ENCODE results near the gene RASA4.
"Not testable (repeated sequence)": the region's sequence is repeated elsewhere in the genome, so short reads cannot be mapped to it uniquely, and the experiment has no call there.

Gene RASA4

DNA sequence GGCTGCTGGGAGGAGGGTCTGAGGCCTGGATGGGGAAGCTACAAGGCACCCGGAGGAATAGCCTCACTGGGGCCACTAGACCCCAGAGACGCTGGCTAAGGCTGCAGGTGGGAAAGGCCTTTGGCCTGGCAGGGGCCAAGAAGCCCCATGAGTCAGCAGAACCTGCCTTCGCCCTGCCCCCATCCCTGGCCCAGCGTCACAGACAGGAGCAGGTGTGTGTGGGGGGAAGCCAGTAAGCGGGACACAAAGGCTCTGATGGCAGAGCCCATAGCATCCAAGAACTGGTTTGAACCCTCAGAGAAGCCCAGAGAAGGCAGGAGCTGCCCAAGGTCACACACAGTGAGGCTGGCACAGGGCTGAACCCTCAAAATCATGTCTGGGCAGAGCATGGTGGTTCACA lies 9.7 kb downstream of the RASA4 start:
- DNase-seq (ENCODE audit: low read depth): not testable (repeated sequence)

DNA sequence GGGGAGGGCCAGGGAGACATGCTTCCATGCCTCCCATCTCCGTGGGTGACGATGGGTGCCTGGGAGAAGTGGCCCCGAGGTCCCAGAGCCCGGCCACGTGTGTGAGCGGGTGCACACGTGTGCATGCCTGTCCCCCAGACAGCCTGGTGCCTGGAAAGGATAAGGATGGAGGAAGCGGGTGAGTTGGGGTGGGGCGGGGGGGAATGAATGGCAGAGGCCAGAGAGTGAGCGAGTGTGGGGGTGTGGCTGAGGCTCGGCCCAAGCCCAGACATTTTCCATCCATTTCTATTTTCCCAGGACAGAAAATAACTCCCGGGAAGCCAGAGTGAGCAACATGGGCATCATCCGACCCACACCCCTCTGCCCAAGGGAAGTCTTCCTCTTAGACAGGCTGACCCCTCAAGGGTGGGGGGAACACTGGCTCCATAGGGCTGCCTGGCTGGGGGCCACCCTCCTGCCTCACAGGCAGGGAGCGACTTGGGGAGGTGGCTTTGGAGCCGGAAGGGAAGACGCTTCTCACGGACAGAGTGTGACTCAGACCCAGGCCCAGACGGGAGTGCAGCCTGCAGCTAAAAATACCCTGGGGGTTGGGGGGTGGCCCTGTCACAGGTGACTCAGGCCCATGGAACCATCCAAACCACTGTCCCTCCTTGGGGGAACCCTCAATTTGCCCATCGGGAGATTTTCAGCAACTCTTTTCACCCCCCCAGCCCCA lies 12.0 kb downstream of the RASA4 start:
- DNase-seq (ENCODE audit: low read depth): not testable (repeated sequence)

DNA sequence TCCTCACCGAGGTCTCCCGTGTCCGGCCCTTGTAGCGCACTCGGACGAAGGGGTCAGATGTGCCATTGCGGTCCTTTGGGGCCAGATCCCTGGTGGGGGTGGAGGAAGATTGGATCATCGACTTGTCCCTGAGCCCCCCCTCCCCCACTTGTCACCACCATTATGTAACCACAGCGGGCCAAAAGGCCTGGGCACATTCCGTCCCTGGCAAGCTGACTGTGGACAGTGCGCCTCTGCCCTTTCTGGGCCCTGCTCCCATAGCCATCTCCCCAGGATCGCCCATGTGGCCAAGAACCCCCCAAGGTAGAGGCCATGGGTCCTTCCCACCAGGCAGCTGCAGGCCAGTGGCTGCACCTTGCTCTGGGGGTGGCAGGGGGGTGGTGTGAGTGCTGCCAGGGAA lies 14.2 kb downstream of the RASA4 start:
- DNase-seq (ENCODE audit: low read depth): not testable (repeated sequence)

DNA sequence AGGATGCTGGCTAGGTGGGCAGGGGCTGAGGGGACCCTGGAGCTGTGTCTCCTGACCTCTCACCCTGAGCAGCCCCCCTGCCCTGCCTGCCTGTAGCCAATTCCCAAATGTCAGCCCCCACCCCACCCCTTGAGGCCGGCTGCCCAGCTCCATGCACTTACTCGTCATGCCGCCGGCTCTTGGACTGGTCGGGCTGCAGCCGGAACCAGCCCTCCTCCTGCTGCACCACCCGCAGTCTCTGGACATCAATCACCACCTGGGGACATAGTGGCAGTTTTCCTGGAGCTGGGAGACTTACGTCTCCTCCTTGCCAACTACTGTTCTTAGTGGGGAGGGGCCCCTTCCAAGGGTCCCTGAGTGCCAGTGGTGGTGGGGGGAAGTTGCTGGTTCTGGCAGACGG lies 16.9 kb downstream of the RASA4 start:
- not testable (repeated sequence) for DNase-seq (ENCODE audit: low read depth)

DNA sequence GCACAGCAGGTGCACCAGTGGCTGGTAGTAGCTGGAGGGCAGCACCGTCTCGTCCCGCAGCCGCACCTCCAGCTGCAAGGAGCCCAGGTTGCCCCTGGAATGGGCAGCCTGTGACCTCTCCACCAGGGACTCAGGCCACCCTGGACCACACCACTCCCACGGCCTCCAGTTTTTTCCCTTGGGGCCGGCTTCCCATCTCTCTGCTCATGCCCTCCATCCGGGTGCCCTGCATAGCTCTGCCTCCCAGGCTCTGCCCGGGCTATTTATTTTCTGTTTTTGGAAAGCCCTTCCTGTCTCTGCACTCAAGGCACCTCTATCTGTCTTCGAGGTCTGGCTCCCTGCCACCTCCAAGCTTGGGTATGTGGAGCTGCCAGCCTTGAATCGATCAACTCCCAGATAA lies 20.5 kb downstream of the RASA4 start:
- not testable (repeated sequence) for DNase-seq (ENCODE audit: low read depth)

DNA sequence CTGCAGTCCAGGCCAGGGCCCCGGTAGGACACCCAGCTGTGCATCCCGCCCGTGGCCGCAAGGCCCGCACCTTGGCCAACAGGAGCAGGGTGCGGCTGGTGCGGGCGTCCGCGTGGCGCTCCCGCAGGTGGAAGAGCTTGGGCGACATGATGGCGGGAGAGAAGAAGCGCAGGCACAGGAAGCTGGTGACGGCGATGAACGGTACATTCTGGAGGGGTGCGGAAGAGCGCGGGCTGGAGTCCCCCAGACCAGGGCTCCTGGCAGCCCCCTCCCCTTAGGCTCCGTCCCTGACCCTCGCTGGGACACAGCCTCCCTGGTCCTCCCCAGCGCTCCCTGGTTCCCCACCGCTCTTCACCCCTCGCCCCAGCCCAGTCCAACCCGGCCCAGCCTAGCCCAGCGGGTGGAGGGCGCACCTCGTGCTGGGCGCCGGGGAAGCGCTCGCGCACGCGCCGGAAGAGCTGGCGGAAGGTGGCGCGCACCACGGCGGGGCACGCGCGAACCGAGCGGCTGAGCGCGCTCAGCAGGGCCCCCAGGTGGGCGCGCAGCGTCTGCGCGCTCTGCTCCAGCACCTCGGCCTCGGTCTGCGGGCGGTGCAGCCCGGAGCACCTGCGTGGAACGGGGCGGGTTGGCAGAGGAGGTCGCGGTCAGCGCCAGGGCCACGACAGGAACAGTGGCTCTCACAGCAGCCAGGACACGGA lies 22.8 kb downstream of the RASA4 start:
- not testable (repeated sequence) for DNase-seq (ENCODE audit: low read depth)

DNA sequence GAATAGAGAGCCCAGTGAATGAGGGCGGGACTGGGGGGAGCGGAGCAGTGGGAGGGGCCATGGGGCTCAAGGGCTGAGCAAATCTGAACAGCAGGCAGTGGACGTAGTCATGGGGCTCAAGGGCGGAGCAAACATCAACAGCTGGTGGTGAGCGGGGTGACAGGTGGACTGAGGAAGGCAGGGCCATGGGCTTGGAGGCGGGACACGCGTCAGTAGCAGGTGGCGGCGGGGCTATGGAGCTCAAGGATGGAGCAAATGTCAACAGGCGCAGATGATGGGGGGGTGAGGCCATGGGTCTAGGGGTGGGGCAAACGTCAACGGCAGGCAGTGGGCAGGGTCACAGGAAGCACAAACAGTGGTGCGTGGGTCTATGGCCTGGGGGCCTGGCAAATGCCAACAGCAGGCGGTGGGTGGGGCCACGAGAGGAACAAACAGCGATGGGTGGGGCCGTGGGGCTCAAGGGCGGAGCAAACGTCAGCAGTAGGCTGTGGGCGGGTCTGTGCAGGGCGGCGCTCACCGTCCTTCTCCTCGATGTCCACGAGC lies 24.0 kb downstream of the RASA4 start:
- DNase-seq (ENCODE audit: low read depth): not testable (repeated sequence)

DNA sequence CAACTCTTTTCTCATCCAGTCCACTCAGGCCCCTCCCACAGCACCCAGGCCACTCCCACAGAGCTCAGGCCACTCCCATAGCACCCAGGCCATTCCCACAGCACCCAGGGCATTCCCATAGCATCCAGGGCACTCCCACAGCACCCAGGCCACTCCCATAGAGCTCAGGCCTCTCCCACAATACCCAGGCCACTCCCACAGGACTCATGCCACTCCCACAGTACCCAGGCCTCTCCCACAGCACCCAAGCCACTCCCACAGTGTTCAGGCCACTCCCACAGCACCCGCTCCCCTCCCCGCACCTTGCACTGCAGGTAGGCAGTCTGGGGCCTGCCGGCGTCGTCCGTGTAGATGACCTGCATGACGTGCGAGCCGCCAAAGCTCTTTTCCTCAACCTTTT lies 26.7 kb downstream of the RASA4 start:
- DNase-seq (ENCODE audit: low read depth): not testable (repeated sequence)

DNA sequence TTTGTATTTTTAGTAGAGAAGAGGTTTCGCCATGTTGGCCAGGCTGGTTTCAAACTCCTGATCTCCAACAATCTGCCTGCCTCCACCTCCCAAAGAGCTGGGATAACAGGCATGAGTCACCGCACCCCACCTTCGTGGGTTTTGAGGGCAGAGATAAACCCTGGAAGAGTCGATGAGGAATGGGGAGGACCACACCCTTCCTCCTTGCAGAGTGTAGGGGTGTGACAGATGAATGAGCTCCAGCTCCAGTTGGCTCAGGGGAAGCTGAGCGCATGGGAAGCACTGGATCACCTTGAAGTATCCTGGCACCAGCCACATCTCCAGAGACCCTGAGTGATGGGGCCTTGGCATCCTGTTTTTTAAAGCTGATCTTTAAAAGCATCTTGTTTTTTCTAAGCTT lies 33.1 kb downstream of the RASA4 start:
- not testable (repeated sequence) for DNase-seq (ENCODE audit: low read depth)

DNA sequence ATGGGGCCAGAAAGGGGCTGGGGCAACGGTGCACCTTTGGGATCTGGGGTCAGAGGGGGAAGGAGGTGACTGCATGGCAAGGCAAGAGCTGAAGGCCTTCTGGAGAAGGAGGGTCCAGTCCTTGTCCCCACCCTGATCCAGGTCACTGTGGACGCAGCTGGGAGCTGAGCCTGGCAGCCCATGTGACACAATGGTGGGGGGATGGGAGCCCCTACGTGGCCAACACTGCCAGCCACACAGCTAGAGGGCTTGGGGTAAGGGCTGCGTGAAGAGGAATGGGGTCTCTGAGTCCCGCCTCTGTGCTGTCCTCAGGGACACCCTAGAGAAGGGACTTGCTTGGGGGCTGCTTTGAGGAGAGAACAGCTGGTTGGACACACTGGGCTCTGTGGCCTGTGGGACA lies 34.8 kb downstream of the RASA4 start:
- DNase-seq (ENCODE audit: low read depth): not testable (repeated sequence)

DNA sequence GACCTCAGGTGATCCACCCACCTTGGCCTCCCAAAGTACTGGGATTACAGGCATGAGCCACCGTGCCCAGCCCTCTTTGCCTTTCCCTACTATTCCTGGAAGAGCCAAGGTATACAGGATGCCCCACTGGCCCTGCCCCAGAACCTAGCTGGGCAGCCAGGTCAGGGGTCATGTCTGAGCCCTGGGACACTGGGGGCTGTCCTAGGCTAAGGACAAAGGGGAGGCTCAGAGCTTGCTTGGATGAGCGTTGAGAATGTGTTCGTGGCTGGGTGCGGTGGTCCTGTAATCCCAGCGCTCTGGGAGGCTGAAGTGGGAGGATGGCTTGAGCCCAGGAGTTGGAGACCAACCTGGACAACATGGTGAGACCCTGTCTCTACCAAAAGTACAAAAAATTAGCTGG lies 38.1 kb downstream of the RASA4 start:
- not testable (repeated sequence) for DNase-seq (ENCODE audit: low read depth)

DNA sequence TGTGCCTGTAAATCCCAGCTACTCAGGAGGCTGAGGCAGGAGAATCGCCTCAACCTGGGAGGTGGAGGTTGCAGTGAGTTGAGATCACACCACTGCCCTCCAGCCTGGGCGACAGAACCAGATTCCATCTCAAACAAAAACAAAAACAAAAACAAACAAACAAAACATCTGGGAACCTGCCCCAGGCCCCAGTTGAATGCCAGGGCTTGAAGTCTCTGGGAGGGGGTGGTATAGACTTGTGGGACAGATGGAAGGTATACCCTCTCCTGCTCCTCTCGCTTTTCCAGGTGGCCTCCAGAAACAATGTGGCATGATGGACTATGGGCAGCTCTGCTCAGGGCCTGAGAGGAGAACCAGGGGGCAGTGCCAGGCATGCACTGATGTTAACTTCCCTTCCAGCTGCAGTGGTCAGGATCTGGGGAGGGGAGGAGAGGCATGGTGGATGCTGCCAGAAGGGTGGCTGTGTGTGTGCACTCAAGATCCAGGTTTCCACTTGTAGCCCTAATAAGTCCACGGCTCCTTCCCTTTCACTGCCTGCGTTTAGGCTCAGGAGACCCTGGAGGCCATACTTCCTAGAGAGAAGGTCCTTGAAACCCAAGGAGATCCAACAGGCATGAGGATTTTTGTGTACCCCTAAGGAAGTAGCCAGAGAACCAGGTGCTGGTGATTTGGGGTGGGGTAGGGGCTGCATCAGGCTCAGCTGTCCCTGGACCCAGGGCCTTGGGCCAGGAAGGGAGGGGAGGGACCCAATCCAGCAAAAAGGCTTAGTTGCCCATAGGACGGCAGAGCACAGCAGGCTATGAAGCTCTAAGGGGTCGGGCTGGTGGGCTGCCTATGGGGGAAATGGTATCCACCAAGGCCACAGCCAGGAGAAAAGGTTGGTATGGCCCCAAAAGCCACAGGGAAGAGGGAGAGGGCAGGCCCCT lies 39.0 kb downstream of the RASA4 start:
- not testable (repeated sequence) for DNase-seq (ENCODE audit: low read depth)

DNA sequence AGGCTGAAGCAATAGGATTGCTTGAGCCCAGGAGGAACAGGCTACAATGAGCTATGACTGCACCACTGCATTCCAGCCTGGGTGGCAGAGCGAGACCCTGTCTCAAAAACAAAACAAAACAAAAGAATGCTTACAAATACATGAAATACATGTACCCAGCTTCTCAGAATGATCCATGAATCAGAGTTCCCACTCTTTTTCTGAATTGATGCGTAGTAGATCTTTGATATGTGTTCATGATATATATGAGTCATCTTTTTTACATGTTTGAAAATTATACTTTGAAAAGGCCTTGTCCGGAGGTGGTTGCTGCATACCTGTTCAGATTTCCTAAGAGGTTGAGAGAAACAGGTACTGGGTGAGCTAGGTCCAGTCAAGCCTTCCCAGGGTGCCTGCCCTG lies 40.2 kb downstream of the RASA4 start:
- DNase-seq (ENCODE audit: low read depth): not testable (repeated sequence)

DNA sequence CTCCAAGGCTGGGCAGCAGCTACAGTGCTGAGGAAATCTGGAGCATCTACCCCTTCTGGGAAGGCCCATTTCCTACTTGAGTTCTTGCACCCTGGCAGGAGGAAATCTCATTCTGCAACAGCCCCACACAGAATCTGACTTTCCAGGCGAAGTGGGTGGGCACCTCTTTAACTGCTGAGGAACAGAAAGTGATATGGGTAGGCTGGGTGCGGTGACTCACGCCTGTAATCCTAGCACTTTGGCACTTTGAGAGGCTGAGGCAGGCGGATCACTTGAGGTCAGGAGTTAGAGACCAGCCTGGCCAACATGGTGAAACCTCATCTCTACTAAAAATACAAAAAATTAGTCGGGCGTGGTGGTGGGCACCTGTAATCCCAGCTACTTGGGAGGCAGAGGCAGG lies 41.9 kb downstream of the RASA4 start:
- not testable (repeated sequence) for DNase-seq (ENCODE audit: low read depth)

DNA sequence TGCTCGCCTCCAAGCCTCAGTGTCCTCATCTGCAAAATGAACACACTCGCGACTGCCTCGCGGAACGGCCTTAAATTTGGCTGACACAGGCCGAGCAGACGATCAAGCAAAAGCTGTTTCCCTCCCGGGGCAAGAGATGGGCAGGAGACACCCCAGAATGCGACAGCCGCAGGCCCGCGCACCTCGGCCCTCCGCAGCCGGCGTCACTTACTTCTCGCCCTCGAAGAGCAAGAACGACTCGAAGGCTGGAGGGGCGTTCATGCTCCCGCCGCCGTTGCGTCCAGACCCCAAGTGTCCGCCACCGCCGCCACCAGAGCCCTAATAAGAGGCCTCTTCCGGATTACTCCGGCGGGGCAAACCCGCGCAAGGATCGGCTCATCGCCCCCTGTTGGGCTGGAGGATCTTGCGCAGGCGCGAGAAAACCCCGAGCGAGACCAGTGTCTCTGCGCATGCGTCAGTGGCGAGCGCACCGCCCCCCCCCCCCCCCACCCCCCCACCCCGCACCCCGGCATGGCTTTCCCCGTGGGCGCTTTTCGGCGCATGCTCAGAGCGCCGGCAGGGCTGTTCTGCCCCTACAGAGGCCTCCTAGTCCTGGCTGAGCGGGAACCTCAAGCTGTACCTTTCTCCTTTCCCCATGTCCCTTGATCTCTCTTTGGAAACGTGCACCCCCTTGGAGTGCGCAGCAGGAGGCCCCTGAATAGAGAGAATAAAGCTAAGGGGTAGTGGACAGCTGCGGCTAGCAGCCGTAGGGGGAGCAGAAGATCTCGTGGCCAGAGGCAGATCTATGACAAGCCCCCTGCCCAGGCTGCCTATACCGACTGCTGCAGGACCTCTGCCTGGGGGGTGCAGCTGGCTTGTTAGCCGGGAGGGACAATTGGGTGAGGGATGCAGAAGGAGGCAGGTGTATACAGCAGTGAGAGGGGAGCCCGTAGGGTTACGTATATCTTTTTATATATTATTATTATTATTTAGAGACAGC lies 44.0 kb downstream of the RASA4 start, which contains the start of gene POLR2J3:
POLR2J3 (minus strand) TSS at position 323 of the 979 bp plus-strand sequence; CDS start at position 261, 62 bp downstream.
- DNase-seq (ENCODE audit: low read depth): not testable (repeated sequence)

DNA sequence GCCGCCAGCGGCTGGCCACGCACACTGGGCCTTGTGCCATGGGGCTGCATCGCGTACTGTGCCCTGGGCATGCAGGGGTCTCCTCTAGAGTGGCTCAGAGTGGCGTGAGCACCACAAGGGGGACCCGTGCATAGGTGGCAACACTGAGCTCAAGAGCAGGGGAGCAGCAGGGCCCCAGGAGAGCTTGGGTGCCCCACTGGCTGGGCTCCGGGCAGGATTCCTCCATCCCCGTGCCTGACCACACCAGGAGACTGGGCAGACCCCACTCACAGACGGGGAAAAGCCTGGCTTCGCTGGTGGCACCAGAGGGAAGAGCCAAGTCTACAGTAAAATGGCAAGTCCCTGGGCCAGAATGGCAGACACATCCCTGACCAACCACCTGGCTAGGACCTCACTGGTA lies 47.9 kb downstream of the RASA4 start:
- DNase-seq (ENCODE audit: low read depth): not testable (repeated sequence)

DNA sequence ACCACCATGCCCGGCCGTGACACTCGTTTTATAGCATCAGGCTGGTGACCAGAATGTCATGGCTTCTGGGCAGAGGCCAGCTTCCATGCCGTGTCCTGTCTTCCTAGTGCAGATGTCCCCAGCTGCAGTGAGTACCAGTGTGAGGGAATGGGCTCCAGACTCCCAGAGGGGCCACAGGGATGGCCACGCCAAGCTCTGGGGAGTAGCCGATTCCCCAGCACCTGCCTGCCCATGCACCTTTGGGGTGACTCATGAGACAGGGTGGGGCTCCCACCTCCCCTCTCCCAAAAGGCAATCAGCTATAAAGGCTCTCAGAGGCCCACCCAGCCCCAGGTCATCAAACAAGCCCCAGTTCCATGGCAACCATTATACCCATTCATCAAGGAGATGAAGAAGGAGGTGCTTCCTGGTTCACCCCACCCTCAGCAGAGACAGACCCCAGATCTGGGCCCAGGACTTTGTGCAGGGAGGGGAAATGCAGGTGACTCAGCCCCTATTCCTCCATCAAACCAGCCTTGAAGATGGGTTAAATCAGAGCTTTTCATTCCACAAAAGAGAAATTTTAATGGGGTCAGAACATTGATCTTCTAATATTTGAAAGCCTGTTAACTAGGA lies 65.6 kb downstream of the RASA4 start, which contains the start of gene SPDYE2:
SPDYE2 (plus strand) TSS at position 419 of the 615 bp plus-strand sequence. CDS start 2,030 bp downstream, outside the sequence.
- DNase-seq (ENCODE audit: low read depth): not testable (repeated sequence)

DNA sequence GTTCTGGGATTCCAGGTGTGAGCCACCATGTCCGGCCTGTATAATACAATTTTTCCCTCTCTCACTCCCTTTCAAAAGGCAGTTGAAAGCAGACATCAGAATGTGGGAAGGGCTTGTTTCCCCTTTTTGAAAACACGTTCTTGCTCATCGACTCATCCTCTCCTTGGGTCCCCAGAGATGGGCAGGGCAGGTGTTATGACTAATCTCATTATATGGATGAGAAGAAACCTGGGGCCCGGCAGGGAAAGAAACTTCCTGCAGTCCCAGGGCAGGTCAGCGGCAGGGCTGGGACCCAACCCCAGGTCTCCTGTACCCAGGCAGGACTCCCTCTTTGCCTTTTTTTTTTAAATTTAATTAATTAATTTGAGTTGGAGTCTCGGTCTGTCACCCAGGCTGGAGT lies 70.2 kb downstream of the RASA4 start:
- DNase-seq (ENCODE audit: low read depth): not testable (repeated sequence)

DNA sequence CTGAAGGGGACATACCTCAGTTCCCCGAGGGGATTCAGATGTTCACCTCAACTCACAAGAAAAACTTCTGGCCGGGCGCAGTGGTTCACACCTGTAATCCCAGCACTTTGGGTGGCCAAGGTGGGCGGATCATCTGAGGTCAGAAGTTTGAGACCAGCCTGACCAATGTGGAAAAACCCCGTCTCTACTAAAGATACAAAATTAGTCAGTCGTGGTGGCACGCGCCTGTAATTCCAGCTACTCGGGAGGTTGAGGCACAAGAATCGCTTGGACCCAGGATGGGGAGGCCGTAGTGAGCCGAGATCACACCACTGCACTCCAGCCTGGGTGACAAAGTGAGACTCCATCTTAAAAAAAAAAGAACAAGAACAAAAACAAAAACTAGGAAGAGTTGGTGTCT lies 71.3 kb downstream of the RASA4 start:
- not testable (repeated sequence) for DNase-seq (ENCODE audit: low read depth)

DNA sequence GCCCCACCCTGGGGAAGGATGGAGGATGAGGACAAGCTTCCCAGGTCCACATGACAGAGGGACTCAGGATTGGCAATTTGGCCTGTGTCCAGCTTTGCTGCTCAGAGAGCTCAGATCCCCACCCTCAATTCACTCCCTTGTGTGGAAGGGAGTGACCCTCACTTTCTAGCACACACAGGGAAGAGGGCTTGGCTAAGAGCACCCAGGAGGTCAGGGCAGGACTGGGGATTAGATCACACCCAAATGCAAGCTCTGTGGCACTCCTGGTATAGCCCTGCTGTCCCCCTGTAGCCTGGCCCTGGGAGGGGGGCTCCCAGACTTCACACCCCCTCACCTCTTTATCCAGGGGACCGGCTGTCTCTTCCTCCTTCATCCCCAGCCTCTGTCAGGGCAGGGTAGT lies 72.2 kb downstream of the RASA4 start:
- not testable (repeated sequence) for DNase-seq (ENCODE audit: low read depth)
